Activated T-cell treated with anti-CD3 and anti-CD28 coated beads, Interleukin-2, amount 50 U/mL, for 24 hours (primary cell): ENCODE measurements around the gene ERF.
"Not testable (repeated sequence)": the region's sequence is repeated elsewhere in the genome, so short reads cannot be mapped to it uniquely, and the experiment has no call there.

Source experiments
- DNase-seq: peaks from one replicate; pipeline ENCODE4 v3.0.0-alpha.2; 2020
- H3K27ac Mint-ChIP-seq: 2 replicates; pipeline ENCODE4 v1.8.0; 2020; ENCODE audit warnings: mild to moderate bottlenecking, mixed read lengths
- H3K27me3 Mint-ChIP-seq: 2 replicates; pipeline ENCODE4 v1.8.0; 2020; ENCODE audit warnings: mixed read lengths
- H3K36me3 Mint-ChIP-seq: 2 replicates; pipeline ENCODE4 v1.8.0; 2020; ENCODE audit warnings: low read depth, mixed read lengths
- H3K4me1 Mint-ChIP-seq: 2 replicates; pipeline ENCODE4 v1.8.0; 2020; ENCODE audit warnings: low read depth, mixed read lengths
- H3K4me3 Mint-ChIP-seq: 2 replicates; pipeline ENCODE4 v1.8.0; 2020; ENCODE audit warnings: mild to moderate bottlenecking, moderate library complexity, mixed read lengths
- H3K9me3 Mint-ChIP-seq: 2 replicates; pipeline ENCODE4 v1.8.0; 2020; ENCODE audit warnings: mixed read lengths

Gene ERF

GRCh38 chr19:42273407-42274064, 18.6 kb upstream of the ERF start:
- peaks cover 60% of the 10 kb centered on the region for H3K4me1 Mint-ChIP-seq

GRCh38 chr19:42272989-42273406, 18.1 kb upstream of the ERF start:
- no peak overlapping the region for H3K27ac Mint-ChIP-seq
- H3K27me3 Mint-ChIP-seq = no peaks in the 10 kb centered on the region
- no peak overlapping the region for H3K4me3 Mint-ChIP-seq
- H3K36me3 Mint-ChIP-seq = peaks cover 54% of the 10 kb centered on the region
- no peaks in the 10 kb centered on the region for H3K9me3 Mint-ChIP-seq
- no peak for DNase-seq
- H3K4me1 Mint-ChIP-seq = peaks cover 55% of the 10 kb centered on the region

More at GRCh38 chr19:42273407-42274064, 18.6 kb upstream of the ERF start:
- H3K27ac Mint-ChIP-seq = no peak overlapping the region
- H3K36me3 Mint-ChIP-seq = peaks cover 59% of the 10 kb centered on the region
- no peaks in the 10 kb centered on the region for H3K27me3 Mint-ChIP-seq
- H3K4me3 Mint-ChIP-seq = no peak overlapping the region
- no peaks in the 10 kb centered on the region for H3K9me3 Mint-ChIP-seq
- DNase-seq = no peak

GRCh38 chr19:42272535-42272897, 17.6 kb upstream of the ERF start:
- Mint-ChIP-seq H3K36me3 (peaks cover 54% of the 10 kb centered on the region), H3K27ac (no peak overlapping the region), H3K4me3 (no peak overlapping the region), H3K27me3 (no peaks in the 10 kb centered on the region), H3K9me3 (no peaks in the 10 kb centered on the region), H3K4me1 (peaks cover 55% of the 10 kb centered on the region)
- DNase-seq = peak; percentile 28

DNA sequence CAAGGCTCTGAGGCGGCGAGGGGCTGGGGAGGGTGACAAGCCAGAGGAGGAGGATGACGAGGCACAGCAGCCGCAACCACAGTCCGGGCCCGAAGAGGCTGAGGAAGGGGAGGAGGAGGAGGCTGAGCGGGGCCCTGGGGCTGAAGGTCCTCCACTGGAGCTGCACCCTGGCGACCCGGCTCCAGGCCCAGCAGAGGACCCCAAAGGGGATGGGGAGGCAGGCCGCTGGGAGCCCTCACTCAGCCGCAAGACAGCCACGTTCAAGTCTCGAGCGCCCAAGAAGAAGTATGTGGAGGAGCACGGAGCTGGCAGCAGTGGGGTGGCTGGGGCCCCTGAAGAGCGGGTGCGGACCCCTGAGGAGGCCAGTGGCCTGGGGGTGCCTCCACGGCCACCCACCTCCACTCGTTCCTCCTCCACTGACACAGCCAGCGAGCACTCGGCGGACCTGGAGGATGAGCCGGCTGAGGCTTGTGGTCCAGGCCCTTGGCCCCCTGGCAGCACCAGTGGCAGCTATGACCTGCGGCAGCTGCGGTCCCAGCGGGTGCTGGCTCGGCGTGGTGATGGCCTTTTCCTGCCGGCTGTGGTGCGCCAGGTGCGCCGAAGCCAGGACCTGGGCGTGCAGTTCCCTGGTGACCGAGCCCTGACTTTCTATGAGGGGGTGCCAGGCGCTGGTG, 17.1 kb upstream of the ERF start:
- DNase-seq = no peak
- H3K27ac Mint-ChIP-seq = peak overlapping the region; percentile 99
- peaks cover 51% of the 10 kb centered on the region for H3K36me3 Mint-ChIP-seq
- no peak overlapping the region for H3K4me3 Mint-ChIP-seq
- H3K27me3 Mint-ChIP-seq = no peaks in the 10 kb centered on the region
- H3K9me3 Mint-ChIP-seq = no peaks in the 10 kb centered on the region
- peaks cover 50% of the 10 kb centered on the region for H3K4me1 Mint-ChIP-seq

GRCh38 chr19:42271045-42271419, 16.1 kb upstream of the ERF start:
- H3K9me3 Mint-ChIP-seq = no peaks in the 10 kb centered on the region
- no peaks in the 10 kb centered on the region for H3K27me3 Mint-ChIP-seq
- DNase-seq = no peak
- H3K27ac Mint-ChIP-seq = peak overlapping the region; percentile 99
- H3K4me1 Mint-ChIP-seq = peaks cover 40% of the 10 kb centered on the region
- peaks cover 48% of the 10 kb centered on the region for H3K36me3 Mint-ChIP-seq
- no peak overlapping the region for H3K4me3 Mint-ChIP-seq

DNA sequence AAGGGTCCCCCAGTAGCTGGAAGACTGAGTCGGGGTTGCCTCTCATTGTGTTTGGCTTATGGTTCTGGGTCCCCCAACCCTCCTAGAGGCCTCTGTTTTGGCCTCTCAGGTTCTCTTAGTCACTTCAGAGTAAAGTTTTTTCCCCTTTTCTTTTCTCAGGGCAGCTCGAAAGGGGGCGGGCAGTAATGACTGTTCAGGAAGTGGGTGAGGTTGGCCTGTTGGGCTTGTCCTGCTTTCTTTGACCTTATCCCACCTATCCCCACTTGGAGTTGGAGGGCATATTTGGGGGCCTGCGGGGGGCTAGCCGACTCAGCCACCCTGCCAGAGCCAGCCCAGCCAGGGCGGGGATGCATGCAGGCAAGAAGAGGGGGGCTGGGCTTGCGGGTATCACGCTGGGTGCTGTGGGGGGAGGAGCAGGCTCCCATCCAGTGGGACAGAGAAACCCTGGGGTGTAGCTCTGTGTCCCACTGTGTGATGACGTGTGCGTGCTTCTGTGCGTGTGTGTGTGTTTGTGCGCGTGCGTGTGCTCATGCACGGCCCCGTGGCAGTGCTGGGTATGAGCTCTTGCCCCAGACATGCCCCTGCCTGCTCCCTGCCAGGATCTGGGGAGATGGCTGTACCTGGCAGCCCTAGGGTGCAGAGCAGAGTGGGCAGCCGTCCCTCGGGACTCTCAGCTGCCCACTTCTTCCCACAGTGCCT, 15.6 kb upstream of the ERF start:
- Mint-ChIP-seq H3K4me1 (peaks cover 36% of the 10 kb centered on the region), H3K4me3 (no peak overlapping the region), H3K27ac (peak overlapping the region; percentile 99), H3K27me3 (no peaks in the 10 kb centered on the region), H3K36me3 (peaks cover 44% of the 10 kb centered on the region), H3K9me3 (no peaks in the 10 kb centered on the region)
- DNase-seq = peak; percentile 83

- Mint-ChIP-seq H3K4me3 (no peak overlapping the region), H3K27ac (peak overlapping the region; percentile 99), H3K36me3 (peaks cover 38% of the 10 kb centered on the region)
These were observed 14.8 kb upstream of the ERF start for GRCh38 chr19:42269478-42270345.

GRCh38 chr19:42268704-42269477, 14.0 kb upstream of the ERF start, which contains the start of gene CIC:
CIC (plus strand) TSS chr19:42269252; CDS start chr19:42271784, 2,532 bp downstream.
- Mint-ChIP-seq H3K27me3 (no peaks in the 10 kb centered on the region), H3K9me3 (no peaks in the 10 kb centered on the region), H3K27ac (peak within 1 kb of the TSS; percentile 99), H3K4me3 (no peak within 1 kb of the TSS), H3K4me1 (peaks cover 25% of the 10 kb centered on the region), H3K36me3 (peaks cover 31% of the 10 kb centered on the region)
- DNase-seq = peak; percentile 99

More at GRCh38 chr19:42269478-42270345, 14.8 kb upstream of the ERF start:
- Mint-ChIP-seq H3K27me3 (no peaks in the 10 kb centered on the region), H3K4me1 (peaks cover 30% of the 10 kb centered on the region), H3K9me3 (no peaks in the 10 kb centered on the region)
- DNase-seq = peak; percentile 48

- H3K27ac Mint-ChIP-seq = no peak overlapping the region
These were observed 13.3 kb upstream of the ERF start for GRCh38 chr19:42268142-42268703.

GRCh38 chr19:42267644-42268141, 12.8 kb upstream of the ERF start:
- H3K36me3 Mint-ChIP-seq = peaks cover 20% of the 10 kb centered on the region
- no peaks in the 10 kb centered on the region for H3K27me3 Mint-ChIP-seq
- no peaks in the 10 kb centered on the region for H3K9me3 Mint-ChIP-seq
- no peak for DNase-seq
- no peak overlapping the region for H3K27ac Mint-ChIP-seq
- no peak overlapping the region for H3K4me3 Mint-ChIP-seq
- peaks cover 21% of the 10 kb centered on the region for H3K4me1 Mint-ChIP-seq

More at GRCh38 chr19:42268142-42268703, 13.3 kb upstream of the ERF start:
- Mint-ChIP-seq H3K4me1 (peaks cover 21% of the 10 kb centered on the region), H3K27me3 (no peaks in the 10 kb centered on the region), H3K9me3 (no peaks in the 10 kb centered on the region), H3K36me3 (peaks cover 25% of the 10 kb centered on the region), H3K4me3 (no peak overlapping the region)
- DNase-seq = peak; percentile 98

- Mint-ChIP-seq H3K36me3 (peaks cover 17% of the 10 kb centered on the region), H3K4me1 (peaks cover 21% of the 10 kb centered on the region)
- H3K27ac Mint-ChIP-seq, H3K4me3 Mint-ChIP-seq, DNase-seq, H3K27me3 Mint-ChIP-seq, H3K9me3 Mint-ChIP-seq: not testable (repeated sequence)
These were observed 12.1 kb upstream of the ERF start for GRCh38 chr19:42266928-42267603.

- H3K4me1 Mint-ChIP-seq = peaks cover 20% of the 10 kb centered on the region
- H3K27ac Mint-ChIP-seq, H3K9me3 Mint-ChIP-seq, DNase-seq, H3K27me3 Mint-ChIP-seq, H3K4me3 Mint-ChIP-seq: not testable (repeated sequence)
- peaks cover 10% of the 10 kb centered on the region for H3K36me3 Mint-ChIP-seq
These were observed 11.2 kb upstream of the ERF start for GRCh38 chr19:42266105-42266504.

DNA sequence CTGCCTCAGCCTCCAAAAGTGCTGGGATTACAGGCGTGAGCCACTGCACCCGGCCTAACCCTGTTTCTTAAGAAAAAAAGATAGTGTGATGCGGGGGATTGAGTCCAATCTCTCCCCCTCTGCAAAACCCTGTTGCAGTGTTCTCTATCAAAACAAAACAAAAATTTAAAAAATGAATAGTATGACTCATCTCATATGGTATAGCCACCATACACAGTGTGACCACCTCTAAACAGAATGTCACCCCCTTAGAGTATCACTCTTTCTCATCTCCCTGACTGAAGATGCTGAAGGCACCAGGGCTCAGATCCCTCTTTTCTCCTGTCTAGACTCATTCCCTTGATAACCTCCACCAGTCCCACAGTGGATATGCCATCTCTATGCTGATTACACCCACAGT, 6.8 kb upstream of the ERF start:
- Mint-ChIP-seq H3K9me3 (no peaks in the 10 kb centered on the region), H3K4me1 (peaks cover 4% of the 10 kb centered on the region), H3K27me3 (no peaks in the 10 kb centered on the region), H3K4me3 (no peak overlapping the region), H3K36me3 (no peaks in the 10 kb centered on the region), H3K27ac (no peak overlapping the region)
- no peak for DNase-seq
